SU-DHL-6 (cell line): Measurements from ENCODE around the gene TIPARP.
"Not testable (repeated sequence)": the region's sequence is repeated elsewhere in the genome, so short reads cannot be mapped to it uniquely, and the experiment has no call there.

ENCODE experiments used
- CTCF ChIP-seq: fragments of 200-600 bp; sonication (generic); IDR thresholded peaks from one replicate; pipeline ENCODE4 v1.5.1; 2017; ENCODE audit warnings: antibody characterized with exemption, mild to moderate bottlenecking, low read length, moderate library complexity; ENCODE audit not compliant: insufficient read depth, poor library complexity, severe bottlenecking
- EZH2phosphoT487 ChIP-seq: fragments of 200-600 bp; sonication (generic), shearing (Covaris generic); conservative IDR thresholded peaks from 2 replicates; pipeline ENCODE4 v1.6.1; 2018; ENCODE audit warnings: mild to moderate bottlenecking, antibody characterized with exemption, low read length, moderate library complexity, mixed read lengths

- TF ChIP-seq CTCF, EZH2phosphoT487: not testable (repeated sequence)
These were observed 37.6 kb downstream of the TIPARP start for GRCh38 chr3:156711944-156712343.
